Neutrophil (primary cell): ENCODE measurements around the gene MRPS31.
"Not testable (repeated sequence)": the region's sequence is repeated elsewhere in the genome, so short reads cannot be mapped to it uniquely, and the experiment has no call there.

Experiments used
- H3K27ac ChIP-seq: fragments of 200-600 bp; sonication (generic); 2 replicates; pipeline ENCODE4 v1.5.1; 2016; ENCODE audit warnings: mild to moderate bottlenecking, moderate library complexity
- H3K27me3 ChIP-seq: fragments of 200-600 bp; sonication (generic); 2 replicates; pipeline ENCODE4 v1.6.0; 2016; ENCODE audit warnings: mild to moderate bottlenecking
- H3K36me3 ChIP-seq: fragments of 200-600 bp; sonication (generic); 2 replicates; pipeline ENCODE4 v1.5.1; 2017
- H3K4me1 ChIP-seq, 2 experiments: fragments of 200-600 bp in 1 of 2; sonication (generic) in 1 of 2; 1 replicate in 1 of 2; 2 replicates in 1 of 2; pipeline versions ENCODE4 v1.5.1 to v1.6.1; 2013 to 2016; ENCODE audit warnings: low read depth in 1 of 2, low read length in 1 of 2, mild to moderate bottlenecking in 1 of 2, moderate library complexity in 1 of 2; ENCODE audit not compliant: control insufficient read depth in 1 of 2, insufficient read depth in 1 of 2
- H3K4me3 ChIP-seq, 2 experiments: fragments of 200-600 bp in 1 of 2; sonication (generic) in 1 of 2; 1 replicate in 1 of 2; 2 replicates in 1 of 2; pipeline ENCODE4 v1.5.1; 2013 to 2016; ENCODE audit warnings: low read depth in 1 of 2, low read length in 1 of 2, mild to moderate bottlenecking in 1 of 2, moderate library complexity in 1 of 2
- H3K9me3 ChIP-seq: fragments of 200-600 bp; sonication (generic); 2 replicates; pipeline ENCODE4 v1.5.1; 2016
- TF ChIP-seq, protein P1 (sequence below): fragments of 200-600 bp; sonication (generic); IDR thresholded peaks from 2 replicates; pipeline ENCODE4 v1.5.1; 2016; ENCODE audit warnings: antibody characterized with exemption

Gene MRPS31

DNA sequence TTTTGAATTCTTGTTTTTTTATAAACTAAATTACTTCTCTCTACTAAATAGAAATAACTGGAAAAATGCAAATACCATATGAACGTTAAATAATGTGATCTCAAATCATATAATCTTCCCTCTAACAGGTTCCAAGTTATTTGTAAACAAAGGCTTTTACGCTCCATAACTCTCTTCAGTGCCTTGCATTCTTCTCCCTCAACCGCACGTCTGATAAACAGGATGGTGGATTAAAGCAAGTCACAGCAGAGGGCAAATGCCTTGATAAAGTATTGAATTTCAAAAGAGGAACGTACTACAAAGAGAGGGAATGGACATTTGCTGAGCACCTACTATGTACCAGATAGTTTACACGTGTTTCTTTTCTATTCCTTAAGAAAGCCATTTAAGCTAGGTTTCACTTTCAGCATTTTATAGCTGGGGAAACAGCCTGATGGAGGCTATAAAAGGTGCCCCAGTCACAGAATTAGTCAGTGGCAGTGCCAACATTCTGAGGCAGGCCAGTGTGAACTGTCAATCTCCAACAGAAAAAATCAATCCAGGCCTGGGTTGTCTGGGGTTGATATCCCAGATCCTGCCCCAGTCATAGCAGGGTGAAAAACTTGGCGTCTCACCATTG lies 15.8 kb downstream of the MRPS31 start:
- Histone ChIP-seq H3K27ac (no peak overlapping the region), H3K36me3 (peaks cover 64% of the 10 kb centered on the region), H3K27me3 (no peaks in the 10 kb centered on the region), H3K4me1 (no peaks in the 10 kb centered on the region), H3K9me3 (no peaks in the 10 kb centered on the region), H3K4me3 (no peak overlapping the region)
- TF ChIP-seq, protein P1, sequence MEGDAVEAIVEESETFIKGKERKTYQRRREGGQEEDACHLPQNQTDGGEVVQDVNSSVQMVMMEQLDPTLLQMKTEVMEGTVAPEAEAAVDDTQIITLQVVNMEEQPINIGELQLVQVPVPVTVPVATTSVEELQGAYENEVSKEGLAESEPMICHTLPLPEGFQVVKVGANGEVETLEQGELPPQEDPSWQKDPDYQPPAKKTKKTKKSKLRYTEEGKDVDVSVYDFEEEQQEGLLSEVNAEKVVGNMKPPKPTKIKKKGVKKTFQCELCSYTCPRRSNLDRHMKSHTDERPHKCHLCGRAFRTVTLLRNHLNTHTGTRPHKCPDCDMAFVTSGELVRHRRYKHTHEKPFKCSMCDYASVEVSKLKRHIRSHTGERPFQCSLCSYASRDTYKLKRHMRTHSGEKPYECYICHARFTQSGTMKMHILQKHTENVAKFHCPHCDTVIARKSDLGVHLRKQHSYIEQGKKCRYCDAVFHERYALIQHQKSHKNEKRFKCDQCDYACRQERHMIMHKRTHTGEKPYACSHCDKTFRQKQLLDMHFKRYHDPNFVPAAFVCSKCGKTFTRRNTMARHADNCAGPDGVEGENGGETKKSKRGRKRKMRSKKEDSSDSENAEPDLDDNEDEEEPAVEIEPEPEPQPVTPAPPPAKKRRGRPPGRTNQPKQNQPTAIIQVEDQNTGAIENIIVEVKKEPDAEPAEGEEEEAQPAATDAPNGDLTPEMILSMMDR: no peak

DNA sequence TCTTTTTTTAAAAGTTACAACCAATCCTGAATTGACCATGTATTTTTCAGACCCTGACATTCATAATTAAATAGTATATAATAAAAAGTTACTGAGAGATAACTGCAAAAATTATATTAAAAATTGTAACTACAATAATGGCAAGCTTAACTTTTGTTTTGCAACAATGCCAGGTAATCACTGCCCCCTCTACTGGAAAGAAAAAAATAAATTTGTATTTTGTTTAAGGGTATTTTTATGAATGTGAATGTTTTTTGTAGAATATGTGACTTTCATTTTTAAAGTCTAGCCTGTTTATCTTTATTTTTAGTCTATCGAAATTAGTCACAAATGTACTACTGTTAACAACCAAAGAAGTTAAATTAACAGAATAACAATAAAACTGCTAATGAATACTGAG lies 21.7 kb downstream of the MRPS31 start:
- no peaks in the 10 kb centered on the region for H3K27me3 ChIP-seq
- H3K4me3 ChIP-seq: no peak overlapping the region
- no peak overlapping the region for H3K27ac ChIP-seq
- TF ChIP-seq, protein P1: no peak
- peaks cover 61% of the 10 kb centered on the region for H3K36me3 ChIP-seq
- H3K9me3 ChIP-seq: no peaks in the 10 kb centered on the region
- H3K4me1 ChIP-seq: no peaks in the 10 kb centered on the region

DNA sequence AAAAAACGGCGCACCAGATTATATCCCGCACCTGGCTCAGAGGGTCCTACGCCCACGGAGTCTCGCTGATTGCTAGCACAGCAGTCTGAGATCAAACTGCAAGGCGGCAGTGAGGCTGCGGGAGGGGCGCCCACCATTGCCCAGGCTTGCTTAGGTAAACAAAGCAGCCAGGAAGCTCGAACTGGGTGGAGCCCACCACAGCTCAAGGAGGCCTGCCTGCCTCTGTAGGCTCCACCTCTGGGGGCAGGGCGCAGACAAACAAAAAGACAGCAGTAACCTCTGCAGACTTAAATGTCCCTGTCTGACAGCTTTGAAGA lies 35.8 kb downstream of the MRPS31 start:
- H3K36me3 ChIP-seq, H3K27me3 ChIP-seq, H3K27ac ChIP-seq, H3K4me1 ChIP-seq, H3K9me3 ChIP-seq, H3K4me3 ChIP-seq: not testable (repeated sequence)

DNA sequence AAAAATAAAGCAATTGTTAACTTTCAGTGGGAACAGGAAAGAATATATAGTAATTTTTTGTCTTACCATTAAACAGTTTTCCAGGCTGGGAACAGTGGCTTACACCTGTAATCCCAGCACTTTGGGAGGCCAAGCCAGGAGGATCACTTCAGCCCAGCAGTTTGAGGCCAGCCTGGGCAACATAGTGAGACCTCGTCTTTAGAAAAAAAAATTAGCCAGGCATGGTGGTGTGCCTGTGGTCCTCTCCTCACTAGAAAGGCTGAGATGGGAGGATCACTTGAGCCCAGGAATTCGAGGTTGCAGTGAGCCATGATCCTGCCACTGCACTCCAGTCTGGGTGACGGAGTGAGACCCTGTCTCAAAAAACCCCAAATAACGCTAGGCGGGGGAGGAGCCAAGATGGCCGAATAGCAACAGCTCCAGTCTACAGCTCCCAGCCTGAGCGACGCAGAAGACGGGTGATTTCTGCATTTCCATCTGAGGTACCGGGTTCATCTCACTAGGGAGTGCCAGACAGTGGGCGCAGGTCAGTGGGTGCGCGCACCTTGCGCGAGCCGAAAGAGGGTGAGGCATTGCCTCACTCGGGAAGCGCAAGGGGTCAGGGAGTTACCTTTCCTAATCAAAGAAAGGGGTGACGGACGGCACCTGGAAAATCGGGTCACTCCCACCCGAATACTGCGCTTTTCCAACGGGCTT lies 36.3 kb downstream of the MRPS31 start:
- H3K36me3 ChIP-seq, H3K9me3 ChIP-seq, H3K4me1 ChIP-seq, H3K27ac ChIP-seq, H3K4me3 ChIP-seq, H3K27me3 ChIP-seq: not testable (repeated sequence)

DNA sequence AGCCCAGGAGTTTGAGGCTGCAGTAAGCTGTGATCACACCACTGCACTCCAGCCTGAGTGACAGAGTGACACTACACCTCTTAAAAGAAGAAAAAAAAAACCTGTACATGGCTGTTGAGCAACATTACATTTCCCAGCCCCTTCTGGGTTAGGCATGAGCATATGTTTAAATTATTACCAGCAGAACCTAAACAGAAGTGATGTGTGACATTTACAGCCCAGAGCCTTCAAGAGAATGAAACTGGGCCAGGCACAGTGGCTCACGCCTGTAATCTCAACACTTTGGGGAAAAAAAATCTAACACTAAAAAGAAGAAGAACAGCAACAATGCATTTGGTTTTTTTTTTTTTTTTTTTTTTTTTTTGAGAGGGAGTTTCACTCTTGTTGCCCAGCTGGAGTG lies 38.3 kb downstream of the MRPS31 start:
- Histone ChIP-seq H3K27me3 (no peaks in the 10 kb centered on the region), H3K36me3 (peaks cover 17% of the 10 kb centered on the region), H3K4me3 (no peak overlapping the region), H3K27ac (no peak overlapping the region), H3K9me3 (no peaks in the 10 kb centered on the region), H3K4me1 (no peaks in the 10 kb centered on the region)
- TF ChIP-seq, protein P1: no peak

DNA sequence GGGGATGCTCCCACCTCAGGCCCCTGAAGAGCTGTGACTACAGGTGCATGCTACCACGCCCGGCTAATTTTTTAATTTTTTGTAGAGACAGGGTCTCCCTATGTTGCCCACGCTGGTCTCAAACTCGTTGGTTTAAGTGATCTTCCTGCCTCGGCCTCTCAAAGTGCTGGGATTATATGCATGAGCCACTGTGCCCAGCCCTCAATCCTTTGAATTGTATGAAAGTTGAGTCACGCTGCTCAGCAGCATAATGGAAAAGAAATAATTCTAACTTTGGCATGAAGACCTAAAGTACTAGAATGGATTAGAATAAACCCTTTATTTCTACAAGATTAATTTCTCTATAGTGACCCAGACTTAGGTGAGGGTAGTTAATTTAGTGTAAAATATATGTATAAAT lies 42.4 kb downstream of the MRPS31 start:
- H3K9me3 ChIP-seq: no peaks in the 10 kb centered on the region
- no peak overlapping the region for H3K4me3 ChIP-seq
- no peaks in the 10 kb centered on the region for H3K4me1 ChIP-seq
- TF ChIP-seq, protein P1: no peak
- no peak overlapping the region for H3K27ac ChIP-seq
- H3K36me3 ChIP-seq: peaks cover 37% of the 10 kb centered on the region
- no peaks in the 10 kb centered on the region for H3K27me3 ChIP-seq

DNA sequence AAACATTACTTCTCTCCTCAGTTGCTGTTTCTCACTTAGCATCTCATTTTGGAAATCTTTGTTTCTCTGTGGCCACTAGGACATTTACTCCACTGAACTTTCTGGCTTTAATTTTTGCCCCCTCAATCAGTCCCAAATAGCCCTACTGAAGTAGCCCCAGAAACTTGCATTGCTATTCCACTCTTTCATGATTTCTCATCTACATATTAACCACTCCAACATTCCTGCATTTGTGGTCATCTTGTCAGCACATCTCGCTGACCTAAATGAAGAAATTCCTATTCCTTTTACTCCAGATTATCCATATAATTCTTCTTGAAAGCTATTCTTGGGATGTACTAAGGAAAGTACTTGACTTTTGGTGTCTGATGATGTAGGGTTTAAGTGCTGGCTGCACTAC lies 56.6 kb downstream of the MRPS31 start:
- H3K4me3 ChIP-seq, H3K9me3 ChIP-seq, H3K27me3 ChIP-seq, H3K27ac ChIP-seq, H3K4me1 ChIP-seq: not testable (repeated sequence)
- H3K36me3 ChIP-seq: peaks cover 17% of the 10 kb centered on the region
